LNCaP clone FGC (cell line): ENCODE results near the gene LRRC2.

Experiments
- DNase-seq: peaks from one replicate; pipeline ENCODE4 v3.0.0-alpha.2; 2011; ENCODE audit warnings: low read depth
- H3K4me3 ChIP-seq: 2 replicates; pipeline ENCODE4 v1.5.1; 2011; ENCODE audit warnings: mild to moderate bottlenecking, low read depth, low read length, control low read depth
- TF ChIP-seq, protein P1 (sequence below): IDR thresholded peaks from 2 replicates; pipeline ENCODE4 v1.5.1; 2012; ENCODE audit warnings: mild to moderate bottlenecking; ENCODE audit not compliant: control insufficient read depth, insufficient read depth; ENCODE audit errors: extremely low read depth

Gene LRRC2

GRCh38 chr3:46485779-46486175, 80.3 kb downstream of the LRRC2 start:
- TF ChIP-seq, protein P1, sequence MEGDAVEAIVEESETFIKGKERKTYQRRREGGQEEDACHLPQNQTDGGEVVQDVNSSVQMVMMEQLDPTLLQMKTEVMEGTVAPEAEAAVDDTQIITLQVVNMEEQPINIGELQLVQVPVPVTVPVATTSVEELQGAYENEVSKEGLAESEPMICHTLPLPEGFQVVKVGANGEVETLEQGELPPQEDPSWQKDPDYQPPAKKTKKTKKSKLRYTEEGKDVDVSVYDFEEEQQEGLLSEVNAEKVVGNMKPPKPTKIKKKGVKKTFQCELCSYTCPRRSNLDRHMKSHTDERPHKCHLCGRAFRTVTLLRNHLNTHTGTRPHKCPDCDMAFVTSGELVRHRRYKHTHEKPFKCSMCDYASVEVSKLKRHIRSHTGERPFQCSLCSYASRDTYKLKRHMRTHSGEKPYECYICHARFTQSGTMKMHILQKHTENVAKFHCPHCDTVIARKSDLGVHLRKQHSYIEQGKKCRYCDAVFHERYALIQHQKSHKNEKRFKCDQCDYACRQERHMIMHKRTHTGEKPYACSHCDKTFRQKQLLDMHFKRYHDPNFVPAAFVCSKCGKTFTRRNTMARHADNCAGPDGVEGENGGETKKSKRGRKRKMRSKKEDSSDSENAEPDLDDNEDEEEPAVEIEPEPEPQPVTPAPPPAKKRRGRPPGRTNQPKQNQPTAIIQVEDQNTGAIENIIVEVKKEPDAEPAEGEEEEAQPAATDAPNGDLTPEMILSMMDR, result no peak
- H3K4me3 ChIP-seq, result no peak overlapping the region
- no peak for DNase-seq

DNA sequence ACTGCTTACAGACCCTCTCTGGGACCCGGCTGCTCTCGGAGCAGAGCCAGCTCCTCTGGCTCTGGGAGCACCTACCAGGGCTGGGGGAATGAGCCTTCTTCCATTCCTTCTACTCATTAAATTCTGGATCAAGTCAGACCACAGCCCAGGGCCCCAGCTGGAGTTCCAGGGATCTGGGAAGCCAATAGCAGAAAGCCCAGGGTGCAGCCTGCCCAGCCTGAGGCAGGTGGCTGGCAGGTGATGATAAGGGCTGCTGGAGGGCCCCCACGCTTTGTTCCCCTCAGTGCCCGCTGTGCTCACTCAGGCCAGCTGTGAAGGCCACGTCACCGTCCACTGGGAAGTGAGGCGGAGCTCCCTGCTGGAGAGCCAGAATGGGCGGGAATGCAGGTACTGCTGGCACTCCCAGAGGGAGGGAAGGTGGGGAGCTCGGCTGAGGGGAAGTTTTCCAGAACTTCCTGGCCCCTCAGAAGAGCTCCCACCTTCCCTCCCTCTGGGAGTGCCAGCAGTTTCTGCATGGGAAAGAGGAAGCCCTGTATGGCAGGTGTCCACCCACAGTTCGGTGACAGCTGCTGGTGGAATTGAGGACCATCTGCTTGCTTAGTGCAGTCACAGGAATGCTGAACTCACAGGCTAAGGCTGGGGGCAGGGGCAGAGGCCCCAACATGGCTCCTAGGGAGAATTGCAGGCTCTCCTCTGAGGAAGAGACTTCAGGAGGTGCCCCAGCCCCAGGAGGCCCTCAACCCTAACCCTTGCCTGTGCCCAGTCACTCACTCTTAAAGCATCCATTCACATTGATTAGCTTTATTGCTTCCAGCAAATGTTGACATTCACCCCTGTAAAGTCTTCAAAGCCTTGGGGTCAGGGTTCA, 81.0 kb downstream of the LRRC2 start:
- no peak overlapping the region for H3K4me3 ChIP-seq
- DNase-seq, result no peak
- TF ChIP-seq, protein P1, result no peak

- DNase-seq, result no peak
- no peak overlapping the region for H3K4me3 ChIP-seq
- TF ChIP-seq, protein P1, result no peak
Observed at GRCh38 chr3:46484388-46484787, 81.7 kb downstream of the LRRC2 start.

DNA sequence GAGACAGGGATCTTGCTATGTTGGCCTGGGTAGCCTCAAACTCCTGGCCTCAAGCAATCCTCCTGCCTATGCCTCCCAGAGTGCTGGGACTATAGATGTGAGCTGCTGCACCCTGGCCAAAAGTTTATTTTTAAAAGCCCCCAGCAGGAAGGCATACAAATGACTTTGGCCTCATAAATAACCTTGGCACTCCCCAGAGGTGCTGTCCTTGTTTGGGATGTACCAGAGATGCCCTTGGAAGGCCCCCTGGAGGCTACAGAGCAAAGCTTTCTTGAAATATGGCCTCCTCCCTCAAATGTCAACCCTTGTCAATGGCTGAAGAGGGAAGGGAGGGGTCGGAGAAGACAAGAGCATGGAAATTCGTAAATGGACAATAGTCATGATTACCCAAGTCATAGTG, 82.3 kb downstream of the LRRC2 start:
- no peak overlapping the region for H3K4me3 ChIP-seq
- TF ChIP-seq, protein P1, result no peak
- no peak for DNase-seq

GRCh38 chr3:46482632-46483350, 83.3 kb downstream of the LRRC2 start:
- no peak overlapping the region for H3K4me3 ChIP-seq
- TF ChIP-seq, protein P1, result no peak
- DNase-seq, result no peak

DNA sequence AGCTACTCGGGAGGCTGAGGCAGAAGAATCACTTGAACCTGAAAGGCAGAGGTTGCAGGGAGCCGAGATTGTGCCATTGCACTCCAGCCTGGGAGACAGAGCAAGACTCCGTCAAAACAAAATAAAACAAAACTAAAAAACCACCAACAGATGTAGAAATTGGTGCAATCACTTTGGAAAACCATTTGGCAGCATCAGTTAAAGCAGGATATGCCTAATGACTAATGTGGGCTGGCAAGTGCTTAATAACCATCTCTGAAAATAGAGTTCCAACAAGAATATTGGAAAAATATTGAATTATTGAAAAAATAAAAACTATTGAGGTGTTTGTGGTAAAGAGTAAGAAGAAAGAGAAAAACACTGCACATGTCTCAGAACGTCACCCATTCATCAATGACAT, 84.5 kb downstream of the LRRC2 start:
- no peak for DNase-seq
- TF ChIP-seq, protein P1, result no peak
- no peak overlapping the region for H3K4me3 ChIP-seq
